Measurements from ENCODE around the gene TMEM247.
"Not testable (repeated sequence)": the region's sequence is repeated elsewhere in the genome, so short reads cannot be mapped to it uniquely, and the experiment has no call there.

TMEM247 gene

DNA sequence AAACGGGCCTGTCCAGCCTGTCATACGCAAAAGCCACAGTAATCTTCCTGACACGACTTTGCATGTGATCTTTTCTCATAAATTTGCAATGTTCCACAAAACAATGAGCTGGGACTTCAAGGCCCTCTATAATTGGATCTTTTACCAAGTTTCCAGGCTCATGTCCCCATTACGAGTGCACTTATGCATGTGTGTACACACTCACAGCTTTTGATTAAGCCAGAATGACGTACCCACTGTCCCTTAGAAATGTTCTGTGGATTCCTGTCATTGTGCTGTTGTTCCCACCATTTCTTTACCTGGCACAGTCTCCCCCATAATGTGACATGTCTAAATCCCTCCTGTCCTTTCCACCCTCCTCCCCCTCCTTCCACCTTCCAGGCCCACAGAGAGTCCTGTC lies 19.7 kb upstream of the TMEM247 start:
- no peak for DNase-seq

DNA sequence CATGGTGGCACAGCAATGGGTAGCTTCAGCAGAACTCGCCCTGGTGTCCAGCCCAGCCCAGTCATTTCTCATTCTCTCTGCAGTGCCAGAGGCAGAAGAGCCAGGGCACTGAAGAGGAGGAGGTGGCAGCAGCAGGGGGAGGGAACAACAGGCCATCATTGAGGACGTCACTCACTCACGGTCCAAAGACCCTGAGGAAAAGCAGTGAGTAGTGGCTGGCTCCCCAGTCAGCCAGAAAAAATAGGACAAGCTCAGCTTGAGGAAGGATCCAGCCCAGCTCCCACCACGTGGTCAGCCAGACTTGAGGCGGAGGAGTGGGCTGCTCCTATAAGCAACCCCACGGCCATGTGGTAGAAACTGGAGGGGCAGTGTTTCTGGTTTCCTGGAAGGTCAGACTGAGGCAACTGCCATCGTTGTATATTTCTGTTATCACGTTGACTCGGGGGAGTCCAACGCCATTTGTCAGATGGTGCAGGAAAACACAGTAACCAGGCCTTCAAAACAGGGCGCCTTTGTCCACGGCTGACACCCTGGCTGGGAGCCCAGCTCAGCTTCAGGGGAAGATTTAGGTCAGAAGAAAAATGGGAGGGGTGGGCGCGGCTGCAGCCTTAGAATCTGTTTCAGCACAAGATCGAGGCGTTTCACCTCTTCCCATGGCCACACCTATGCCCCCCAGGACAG lies 19.0 kb upstream of the TMEM247 start:
- DNase-seq = peak; percentile 70

DNA sequence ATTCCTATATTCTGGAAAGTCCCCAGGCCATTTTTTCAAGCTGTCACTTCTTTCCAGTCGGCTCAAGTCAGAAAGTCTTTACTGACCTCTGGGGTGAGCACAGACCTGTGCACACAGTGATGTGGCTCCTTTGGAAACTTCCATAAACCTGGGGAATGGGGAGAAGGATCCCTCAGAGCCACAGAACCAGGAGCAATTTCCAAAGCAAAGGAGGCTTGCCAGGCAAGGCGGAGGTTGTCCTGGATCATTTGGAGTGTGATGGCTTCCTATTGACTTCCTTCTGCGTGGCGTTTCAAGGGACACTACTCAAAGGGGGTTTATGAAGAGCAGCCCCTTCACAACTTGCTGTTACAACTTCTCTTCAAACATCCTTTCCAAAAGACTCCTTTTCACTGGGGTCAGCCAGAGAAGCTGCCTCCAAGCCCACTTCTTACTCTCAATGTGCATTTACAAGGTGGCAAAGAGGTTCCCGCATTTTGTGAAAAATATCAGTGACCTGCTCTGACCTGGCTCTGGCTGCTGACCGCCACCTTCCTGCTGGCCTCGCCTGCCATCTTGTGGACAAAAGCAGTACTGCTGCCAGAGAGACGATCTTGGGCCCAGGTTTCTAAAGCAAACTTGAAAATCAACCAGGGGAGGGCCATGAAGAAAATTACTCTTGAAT lies 18.2 kb upstream of the TMEM247 start:
- peak; percentile 83 for DNase-seq

DNA sequence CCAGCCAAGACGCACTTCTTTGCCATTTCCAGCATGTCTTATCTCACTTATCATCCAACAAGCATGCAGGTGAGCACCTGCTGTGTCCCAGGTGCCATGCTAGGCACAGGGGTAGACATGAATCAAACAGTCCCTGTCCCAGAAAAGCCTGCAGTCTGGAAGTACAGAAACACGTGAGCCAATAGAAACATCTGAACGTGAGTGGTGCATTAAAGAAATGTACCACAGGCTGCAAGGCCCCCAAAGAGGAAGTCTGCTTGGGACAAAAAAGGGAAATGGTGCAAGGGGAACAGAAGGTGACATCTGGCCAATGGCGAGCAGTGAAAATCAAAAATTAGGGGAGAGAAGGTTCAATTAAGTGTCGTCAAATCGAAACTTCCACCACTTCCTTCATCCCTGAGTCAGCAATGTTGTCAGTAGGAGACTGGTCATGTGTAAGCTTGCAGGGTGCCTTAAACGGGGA lies 17.6 kb upstream of the TMEM247 start:
- DNase-seq = no peak

DNA sequence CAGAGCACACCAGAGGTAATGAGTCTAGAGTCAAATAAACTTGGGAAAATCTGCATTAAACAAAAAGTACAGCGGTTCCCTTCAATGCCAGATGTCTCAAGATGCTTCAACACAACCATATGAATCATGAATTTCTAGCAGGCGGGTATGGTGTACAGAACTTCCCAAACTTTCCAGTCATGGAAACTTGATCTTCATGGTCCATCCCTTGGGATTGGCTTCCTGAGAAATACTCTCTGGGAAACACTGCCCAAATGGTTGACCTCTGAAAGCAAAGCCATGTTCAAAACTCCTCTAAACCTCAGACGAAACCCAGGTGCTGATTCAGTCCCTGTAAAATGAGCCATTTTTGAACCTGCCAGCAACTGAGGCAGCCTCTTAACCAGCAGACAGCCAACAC lies 16.4 kb upstream of the TMEM247 start:
- no peak for DNase-seq

DNA sequence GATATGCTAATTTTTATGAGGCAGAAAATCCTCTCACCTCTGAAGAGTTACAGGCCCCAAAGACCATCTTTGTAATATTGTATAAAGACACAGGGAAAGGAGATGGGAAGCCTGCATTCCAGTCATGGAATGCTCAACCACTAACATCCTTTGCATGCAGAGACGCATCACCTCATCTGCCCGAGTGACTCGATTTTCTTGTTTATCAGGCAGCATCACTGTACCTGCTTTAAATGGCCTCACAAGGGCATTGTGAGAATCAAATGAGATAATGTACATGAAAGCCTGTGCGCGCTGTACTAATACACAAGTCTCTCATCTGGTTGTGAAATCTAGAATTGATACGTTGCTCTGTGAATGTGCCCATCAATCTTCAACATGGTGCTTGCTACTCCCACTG lies 10.2 kb upstream of the TMEM247 start:
- DNase-seq = no peak

DNA sequence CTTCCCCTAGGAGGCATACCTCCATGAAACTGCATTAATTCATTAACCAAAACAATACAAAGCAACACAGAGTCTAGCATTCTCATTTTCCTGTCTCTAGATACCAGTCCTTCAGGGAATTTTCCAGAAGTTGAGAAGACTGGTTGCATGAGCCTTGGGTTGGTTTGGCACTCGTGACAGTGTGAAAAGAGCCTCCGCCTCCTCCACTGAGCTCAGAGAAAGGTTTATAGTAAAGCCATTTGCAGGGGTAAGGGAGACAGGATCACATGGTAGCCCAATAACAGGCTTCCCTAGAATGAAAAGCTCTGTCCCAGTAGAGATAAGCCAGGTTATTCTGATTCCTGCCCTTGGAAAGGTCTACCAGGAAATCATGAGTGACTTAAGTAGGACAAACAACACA lies 9.7 kb upstream of the TMEM247 start:
- DNase-seq = no peak

DNA sequence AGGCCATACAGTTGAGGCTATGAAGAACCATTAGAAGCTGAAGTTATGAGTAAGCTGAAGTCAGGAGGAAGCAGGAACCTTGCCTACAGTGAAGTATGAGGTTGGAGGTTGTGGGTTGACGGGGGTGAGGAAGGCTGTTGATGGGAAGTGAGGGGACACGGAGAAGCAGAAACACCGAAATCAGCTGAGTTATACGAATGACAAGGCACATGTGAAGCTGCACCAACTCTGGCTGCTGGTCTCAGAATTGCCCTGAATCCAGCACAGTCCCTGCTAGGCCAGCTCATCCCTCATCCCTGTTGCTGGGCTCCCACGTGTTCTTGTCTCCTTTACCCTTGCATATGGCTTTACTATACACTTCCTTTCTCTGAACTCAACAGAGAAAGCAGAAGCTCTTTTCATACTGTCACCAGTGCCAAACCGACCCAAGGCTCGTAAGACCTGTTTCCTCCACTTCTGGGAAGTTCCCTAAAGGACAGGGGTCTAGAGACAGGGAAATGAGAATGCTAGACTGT lies 9.2 kb upstream of the TMEM247 start:
- no peak for DNase-seq

DNA sequence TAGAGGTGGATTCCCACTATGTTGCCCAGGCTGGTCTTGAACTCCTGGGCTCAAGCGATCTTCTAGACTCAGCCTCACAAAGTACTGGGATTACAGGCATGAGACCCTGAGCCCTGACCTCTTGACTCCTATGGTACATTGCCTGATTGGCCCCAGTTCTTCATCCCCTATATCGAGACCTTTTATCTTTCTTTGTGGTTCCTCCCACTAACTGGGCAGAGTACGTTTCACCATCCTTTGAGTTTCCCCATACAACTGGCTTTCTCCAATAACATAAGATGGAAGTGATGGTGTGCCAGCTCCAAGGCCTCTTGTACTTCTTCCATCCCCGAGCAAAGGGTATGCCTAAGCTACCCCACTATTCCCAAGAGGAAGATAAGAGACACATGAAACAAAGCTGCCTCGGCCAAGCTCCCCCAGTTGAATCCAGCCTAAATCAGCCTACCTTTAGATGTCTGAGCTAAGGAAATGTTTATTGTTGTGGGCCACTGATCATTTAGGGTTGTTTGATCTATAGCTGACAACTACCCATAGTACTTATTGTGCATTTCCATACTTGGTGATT lies 8.3 kb upstream of the TMEM247 start:
- no peak for DNase-seq

DNA sequence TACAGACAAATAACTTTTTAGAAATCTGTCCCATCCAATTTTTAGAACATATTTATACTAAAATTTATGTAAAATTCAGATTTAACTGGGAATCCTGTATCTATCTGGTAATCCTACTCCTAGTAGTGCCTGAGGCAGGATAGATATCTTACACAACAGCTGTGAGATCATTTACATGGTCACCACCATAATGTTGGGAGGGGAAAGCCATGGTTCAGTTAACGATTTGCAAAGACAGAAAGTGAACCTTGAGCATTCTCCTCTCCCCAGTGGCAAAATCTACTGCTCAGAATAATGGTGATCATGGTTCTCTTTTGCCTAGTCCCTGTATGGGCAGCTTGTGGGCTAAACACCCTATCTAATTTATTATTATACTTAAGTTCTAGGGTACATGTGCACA lies 7.7 kb upstream of the TMEM247 start:
- no peak for DNase-seq

DNA sequence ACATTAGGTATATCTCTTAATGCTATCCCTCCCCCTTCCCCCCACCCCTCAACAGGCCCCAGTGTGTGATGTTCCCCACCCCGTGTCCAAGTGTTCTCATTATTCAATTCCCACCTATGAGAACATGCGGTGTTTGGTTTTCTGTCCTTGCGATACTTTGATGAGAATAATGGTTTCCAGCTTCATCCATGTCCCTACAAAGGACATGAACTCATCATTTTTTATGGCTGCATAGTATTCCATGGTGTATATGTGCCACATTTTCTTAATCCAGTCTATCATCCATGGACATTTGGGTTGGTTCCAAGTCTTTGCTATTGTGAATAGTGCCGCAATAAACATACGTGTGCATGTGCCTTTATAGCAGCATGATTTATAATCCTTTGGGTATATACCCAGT lies 7.2 kb upstream of the TMEM247 start:
- DNase-seq = not testable (repeated sequence)

DNA sequence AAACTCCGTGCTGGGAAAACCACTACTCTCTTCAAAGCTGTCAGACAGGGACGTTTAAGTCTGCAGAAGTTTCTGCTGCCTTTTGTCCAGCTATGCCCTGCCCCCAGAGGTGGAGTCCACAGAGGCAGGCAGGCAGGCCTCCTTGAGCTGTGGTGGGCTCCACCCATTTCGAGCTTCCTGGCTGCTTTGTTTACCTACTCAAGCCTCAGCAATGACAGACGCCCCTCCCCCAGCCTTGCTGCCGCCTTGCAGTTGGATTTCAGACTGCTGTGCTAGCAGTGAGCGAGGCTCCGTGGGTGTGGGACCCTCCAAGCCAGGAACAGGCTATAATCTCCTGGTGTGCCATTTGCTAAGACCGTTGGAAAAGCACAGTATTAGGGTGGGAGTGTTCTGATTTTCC lies 1.9 kb upstream of the TMEM247 start:
- DNase-seq = not testable (repeated sequence)

DNA sequence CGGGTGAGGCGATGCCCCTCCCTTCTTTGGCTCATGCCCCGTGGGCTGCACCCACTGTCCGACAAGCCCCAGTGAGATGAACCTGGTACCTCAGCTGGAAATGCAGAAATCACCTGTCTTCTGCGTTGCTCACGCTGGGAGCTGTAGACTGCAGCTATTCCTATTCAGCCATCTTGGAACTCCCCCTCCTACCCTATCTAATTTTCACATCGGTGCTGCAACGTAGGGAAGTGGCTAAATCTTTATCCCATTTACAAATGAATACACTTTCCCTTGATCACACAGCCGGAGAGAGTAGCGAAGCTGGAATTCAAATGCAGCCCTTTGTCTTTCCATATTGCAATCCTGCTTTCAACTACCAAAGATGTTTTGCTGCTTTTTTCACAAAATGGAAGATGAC lies 1.4 kb upstream of the TMEM247 start:
- DNase-seq = no peak

DNA sequence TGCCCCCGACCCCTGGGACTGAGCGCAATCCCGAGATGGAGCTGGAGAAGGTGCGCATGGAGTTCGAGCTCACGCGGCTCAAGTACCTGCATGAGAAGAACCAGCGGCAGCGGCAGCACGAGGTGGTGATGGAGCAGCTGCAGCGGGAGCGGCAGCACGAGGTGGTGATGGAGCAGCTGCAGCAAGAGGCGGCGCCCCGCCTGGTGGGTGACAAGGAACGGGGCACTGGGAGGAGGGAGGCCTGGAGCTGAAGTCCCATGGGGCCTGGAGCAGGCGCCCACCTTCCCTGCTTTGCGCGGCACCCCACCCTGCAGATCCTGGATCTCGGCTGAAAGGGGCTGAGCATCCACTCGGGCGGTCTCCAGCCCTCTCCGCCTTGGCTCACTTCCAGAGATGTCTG lies 1.2 kb downstream of the TMEM247 start:
- no peak for DNase-seq

DNA sequence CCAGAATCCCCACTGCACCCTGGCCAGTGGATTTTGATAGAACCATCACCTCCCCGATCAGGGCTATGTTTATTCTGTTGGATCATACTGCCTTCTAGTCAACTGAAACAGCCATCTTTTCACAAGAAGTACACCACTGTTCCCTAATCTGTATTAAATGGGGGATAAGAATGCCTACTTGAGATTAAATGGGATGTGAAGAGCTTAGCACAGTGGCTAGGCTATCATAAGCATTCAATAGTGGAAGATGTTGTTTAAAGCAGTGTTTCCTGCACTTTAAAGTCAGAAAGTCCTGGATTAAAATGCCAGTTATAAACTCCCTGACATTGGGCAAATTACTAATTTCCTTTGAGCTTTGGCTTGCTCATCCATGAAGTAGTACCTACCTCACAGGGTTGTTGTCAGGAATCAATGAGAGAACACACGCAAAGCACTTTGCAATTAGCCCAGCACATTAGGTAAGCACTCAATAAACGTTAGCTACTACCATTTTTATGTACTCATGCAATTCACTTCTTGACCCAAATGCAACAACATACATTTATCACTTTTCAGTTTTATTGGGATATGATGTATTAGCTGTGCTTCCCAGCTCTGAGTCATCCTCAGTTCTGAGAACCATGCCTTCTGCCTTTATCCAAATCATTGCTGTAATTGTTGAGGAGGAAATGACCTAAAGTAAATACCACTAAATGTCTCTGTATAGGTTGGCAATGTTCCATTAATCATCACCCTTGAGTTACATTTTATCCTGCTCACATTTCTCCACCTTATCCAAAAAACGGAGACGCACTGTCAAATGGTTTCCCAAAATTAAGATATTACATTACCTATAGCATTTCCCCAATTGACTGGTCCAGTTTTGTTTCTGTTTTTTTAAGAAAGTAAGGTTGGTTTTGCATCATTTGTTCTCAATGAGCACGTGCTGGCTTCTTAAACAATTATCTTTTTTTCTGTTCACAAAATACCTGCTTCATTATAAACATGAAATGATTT lies 2.1 kb downstream of the TMEM247 start:
- DNase-seq = no peak

DNA sequence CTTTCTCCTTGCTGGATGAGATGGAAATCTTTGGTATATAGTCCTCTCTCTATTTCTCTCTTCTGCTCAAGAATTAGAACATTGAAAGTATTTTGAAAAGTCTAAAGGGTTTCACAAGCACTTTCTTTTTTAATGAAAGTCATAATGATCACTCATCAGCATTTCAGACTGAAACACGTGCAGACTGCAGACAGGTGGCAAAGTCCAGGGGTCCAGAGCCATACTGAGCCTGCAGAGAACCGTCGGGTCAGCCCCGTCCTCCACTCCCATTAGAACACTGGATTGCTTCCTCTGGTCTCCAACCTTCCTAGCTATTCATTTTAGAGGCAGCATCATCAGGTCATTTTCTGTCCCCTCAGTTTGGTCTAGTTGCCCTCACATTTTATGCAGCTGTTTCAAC lies 3.1 kb downstream of the TMEM247 start:
- no peak for DNase-seq

DNA sequence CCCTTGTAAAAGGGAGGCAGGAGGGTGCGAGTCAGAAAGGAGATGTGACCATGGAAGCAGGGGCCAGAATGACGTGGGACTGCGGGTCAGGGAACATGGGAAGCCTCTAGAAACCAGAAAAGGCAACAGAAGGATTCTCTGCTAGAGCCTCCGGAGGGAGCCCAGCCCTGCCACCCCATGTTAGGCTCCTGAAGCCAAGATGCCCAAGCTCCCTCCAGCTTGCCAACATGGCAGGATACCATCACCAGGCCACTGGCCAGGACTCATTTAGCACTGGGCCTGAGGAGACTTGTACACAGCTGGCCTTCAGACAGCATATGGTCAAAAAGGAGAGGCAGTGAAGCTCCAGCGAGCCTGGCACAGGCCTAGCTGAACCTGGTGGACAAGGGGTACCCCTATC lies 5.6 kb downstream of the TMEM247 start:
- DNase-seq = no peak

DNA sequence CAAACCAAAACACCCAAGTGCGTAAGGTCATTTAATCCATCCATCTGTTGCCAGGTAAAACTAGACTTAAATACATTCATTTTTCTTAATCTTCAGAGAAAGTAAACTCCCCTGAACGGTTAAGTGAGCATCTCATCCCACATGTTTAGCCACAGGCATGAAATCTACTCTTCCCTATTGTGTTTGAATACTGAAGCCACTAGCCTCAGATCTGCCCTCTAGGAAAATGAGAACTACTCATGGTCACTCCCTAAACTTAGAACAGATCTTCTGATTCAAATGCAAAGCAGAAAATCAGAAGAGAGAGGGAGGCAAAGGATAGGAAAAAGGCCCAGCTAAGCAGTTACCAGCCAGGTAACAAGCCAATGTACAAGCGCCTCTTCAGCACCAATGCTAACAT lies 7.1 kb downstream of the TMEM247 start:
- no peak for DNase-seq

DNA sequence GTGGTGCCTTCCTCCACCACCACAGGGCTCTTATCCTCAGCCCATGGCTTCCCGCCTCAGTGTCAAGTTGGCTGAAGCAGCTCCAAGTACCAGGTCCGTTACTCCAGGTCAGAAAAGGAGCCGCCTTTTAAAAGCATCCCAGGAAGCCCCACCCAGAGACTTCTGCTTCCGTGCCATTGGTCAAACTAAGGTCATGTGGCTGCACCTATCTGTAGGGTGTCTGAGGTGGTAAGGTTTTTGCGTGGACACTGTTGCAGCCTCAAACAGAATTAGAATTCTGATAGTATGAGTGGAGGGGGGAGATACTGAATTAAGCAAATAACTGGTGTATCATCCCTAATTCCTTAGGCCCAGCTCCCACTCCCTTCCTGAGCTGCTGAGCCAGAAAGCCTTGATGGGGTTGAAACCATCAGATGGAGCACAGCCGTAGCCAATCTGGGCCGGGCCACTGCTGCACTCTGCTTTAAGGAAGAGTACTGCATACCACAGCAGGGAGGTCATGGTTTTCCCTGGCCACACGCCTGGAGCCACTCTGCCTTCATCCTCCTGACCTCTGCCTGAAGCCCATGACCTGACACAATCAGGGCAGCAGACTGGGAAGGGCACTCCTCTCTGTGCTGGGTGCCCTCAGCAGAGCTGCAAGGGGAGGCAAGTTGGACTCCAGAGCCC lies 8.4 kb downstream of the TMEM247 start:
- peak; percentile 60 for DNase-seq

DNA sequence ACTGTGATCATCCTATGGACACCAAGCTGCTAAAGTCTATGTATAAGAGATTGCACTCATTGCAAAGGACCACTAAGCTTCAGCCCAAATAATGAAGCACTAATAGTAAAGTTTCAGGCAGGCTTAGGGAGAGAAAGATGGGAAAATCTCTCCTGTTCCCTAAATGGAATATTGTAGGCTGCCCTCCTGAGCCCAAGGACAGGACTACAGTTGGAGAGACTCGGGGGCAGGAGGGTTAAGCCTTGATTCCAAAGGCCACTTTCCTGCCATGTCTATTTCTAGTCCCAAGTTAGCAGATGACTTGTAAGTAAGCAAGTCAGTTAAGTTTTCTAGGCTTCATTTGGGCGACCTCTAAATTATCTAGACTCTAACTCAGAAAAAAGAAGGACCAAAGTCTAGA lies 9.0 kb downstream of the TMEM247 start:
- no peak for DNase-seq

DNA sequence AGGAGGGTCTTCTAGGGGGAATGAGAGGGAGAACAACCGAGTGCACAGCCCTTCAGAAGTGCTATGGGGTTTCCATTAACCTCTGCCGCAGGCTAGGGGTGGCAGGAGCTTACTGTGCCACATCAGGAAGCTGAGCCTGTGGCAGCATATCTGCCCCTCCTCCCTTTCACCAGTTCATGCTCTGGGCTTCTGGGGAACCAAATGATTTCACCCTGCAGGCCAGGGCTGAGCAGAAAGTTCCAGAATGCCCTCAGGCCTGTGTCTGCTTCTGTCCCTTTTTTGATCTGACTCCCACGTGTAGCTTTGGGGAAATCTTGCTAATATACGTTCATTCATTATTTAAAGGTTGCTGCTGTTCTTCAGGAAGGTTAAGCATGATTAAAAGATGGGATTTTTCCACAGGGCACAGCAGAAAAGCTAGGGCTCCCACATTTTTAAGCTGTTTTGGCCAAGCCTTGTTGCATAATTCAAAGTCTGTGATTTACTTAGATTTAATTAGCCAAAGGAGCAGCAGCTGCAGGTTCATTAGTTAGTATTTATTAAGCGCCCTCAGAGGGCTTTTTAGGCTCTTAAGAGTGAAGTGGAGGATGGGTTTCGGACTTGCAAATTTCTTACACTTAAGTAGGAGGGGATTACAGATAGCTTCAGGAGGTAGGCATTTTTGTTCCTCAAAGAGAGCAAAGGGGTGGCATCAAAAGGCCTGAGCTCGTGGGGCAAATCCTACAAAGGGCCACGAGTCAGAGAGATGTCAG lies 10.2 kb downstream of the TMEM247 start:
- no peak for DNase-seq

Measured in femur (tissue), 1 donor.